PC-3 (cell line): Measurements from ENCODE around the gene NDUFAF8.

ENCODE experiments used
- EZH2 ChIP-seq: fragments of 300-600 bp; sonication (generic); IDR thresholded peaks from one replicate; pipeline ENCODE4 v1.6.1; 2017; ENCODE audit warnings: antibody characterized with exemption, mild to moderate bottlenecking, low read length; ENCODE audit not compliant: unreplicated experiment
- TF ChIP-seq, protein P1 (sequence below): fragments of 300-600 bp; sonication (generic); conservative IDR thresholded peaks from 2 replicates; pipeline ENCODE4 v1.5.1; 2017; ENCODE audit warnings: antibody characterized with exemption, low read depth, mild to moderate bottlenecking, low read length

DNA sequence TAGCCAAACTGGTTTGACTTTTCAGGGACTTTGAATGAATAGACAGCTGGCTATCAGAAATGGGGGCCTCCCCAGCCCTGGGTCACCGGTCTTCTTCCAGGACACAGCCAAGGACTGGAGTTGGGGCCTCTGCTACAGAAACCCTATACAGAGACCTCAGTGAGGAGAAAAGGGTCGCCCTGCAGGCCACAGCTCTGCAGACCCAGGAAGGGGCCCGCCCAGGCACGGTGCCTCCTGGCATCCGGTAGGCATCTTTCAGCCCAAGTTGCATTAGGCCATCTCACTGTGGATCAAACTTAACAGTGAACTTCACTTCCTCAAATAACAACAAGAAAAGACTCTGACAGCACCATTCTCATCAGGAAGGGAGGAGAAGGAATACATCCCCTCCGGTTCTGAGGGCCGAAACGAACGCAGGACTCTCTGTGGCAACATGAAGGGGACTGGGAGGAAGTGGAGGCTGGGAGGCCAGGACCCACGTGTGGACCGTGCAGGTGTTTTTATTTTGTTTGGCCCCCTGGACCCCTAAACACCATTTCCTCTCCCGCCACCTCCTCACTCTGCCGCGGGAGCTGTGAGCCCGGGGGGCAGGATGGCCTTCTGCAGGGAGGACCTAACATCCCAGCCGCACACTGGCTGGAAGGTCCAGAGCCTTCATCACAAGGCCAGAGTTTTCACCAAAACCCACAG is 48.8 kb downstream of the NDUFAF8 start:
- TF ChIP-seq EZH2: no peak
- TF ChIP-seq, protein P1, sequence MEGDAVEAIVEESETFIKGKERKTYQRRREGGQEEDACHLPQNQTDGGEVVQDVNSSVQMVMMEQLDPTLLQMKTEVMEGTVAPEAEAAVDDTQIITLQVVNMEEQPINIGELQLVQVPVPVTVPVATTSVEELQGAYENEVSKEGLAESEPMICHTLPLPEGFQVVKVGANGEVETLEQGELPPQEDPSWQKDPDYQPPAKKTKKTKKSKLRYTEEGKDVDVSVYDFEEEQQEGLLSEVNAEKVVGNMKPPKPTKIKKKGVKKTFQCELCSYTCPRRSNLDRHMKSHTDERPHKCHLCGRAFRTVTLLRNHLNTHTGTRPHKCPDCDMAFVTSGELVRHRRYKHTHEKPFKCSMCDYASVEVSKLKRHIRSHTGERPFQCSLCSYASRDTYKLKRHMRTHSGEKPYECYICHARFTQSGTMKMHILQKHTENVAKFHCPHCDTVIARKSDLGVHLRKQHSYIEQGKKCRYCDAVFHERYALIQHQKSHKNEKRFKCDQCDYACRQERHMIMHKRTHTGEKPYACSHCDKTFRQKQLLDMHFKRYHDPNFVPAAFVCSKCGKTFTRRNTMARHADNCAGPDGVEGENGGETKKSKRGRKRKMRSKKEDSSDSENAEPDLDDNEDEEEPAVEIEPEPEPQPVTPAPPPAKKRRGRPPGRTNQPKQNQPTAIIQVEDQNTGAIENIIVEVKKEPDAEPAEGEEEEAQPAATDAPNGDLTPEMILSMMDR: no peak
